Choroid plexus epithelial cell (primary cell): ENCODE results near the gene CDC45.
"Not testable (repeated sequence)": the region's sequence is repeated elsewhere in the genome, so short reads cannot be mapped to it uniquely, and the experiment has no call there.

Experiments
- DNase-seq: peaks from one replicate; pipeline ENCODE4 v3.0.0-alpha.2; 2010; ENCODE audit warnings: low read depth
- H3K4me3 ChIP-seq: 2 replicates; pipeline ENCODE4 v1.5.1; 2011; ENCODE audit warnings: low read depth, mild to moderate bottlenecking, control low read depth, low read length, moderate library complexity
- CTCF ChIP-seq: conservative IDR thresholded peaks from 2 replicates; pipeline ENCODE4 v1.5.1; 2011; ENCODE audit warnings: low read depth, mild to moderate bottlenecking, control low read depth, inconsistent platforms, low read length, moderate library complexity

Gene CDC45

DNA sequence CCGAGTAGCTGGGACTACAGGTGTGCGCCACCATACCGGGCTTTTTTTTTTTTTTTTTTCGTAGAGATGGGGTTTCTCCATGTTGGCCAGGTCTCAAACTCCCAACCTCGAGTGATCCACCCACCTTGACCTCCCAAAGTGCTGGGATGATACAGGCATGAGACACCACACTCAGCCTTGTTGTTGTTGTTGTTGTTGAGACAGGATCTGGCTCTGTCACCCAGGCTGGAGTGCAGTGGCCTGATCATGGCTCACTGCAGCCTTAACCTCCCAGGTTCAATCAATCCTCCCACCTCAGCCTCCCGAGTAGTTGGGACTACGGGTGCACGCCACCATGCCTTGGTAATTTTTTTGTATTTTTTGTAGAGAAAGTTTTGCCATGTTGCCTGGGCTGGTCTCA is 67.9 kb downstream of the CDC45 start:
- DNase-seq, result no peak
- TF ChIP-seq CTCF, result no peak
- no peak overlapping the region for H3K4me3 ChIP-seq

GRCh38 chr22:19548427-19548826 is 68.7 kb downstream of the CDC45 start:
- DNase-seq, H3K4me3 ChIP-seq: not testable (repeated sequence)

DNA sequence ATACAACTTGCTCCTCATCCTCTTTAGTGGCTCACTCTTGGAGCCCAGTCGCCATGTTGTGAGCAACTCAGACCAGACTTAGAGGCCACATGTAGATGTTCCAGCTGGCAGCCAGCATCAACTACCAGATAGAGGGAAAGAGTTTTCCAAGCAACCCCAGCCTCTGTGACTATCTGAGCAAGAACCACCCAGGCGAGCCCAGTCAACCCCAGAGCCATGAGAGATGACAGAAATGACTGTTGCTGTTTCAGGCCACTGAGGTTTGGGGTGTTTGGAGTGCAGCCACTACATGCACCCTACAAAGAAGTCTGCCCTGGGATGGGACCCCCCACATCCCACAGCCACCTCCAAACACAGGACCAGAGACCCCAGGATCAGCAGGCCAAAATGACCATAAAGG is 69.2 kb downstream of the CDC45 start:
- no peak for DNase-seq
- TF ChIP-seq CTCF, result no peak
- H3K4me3 ChIP-seq, result no peak overlapping the region

DNA sequence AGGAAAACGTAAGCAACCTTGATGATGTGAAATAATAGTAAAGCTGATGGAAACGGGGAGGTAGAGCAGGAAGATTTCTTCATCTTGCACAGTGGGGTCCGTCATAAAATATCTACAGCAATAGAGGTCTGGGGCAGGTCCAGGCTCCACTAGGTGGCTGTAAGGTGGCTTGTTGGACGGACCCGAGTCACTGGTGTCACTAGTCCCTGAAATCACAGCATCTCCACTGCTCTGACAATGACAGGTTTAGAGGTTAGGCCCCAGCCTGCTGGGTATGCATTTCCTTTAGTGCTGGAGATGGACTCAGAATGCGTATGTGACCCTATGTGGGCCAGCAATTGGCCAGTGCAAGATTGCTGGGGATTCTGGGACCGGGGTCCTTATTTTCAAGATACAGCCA is 69.7 kb downstream of the CDC45 start:
- no peak for DNase-seq
- TF ChIP-seq CTCF, result no peak
- H3K4me3 ChIP-seq, result no peak overlapping the region

DNA sequence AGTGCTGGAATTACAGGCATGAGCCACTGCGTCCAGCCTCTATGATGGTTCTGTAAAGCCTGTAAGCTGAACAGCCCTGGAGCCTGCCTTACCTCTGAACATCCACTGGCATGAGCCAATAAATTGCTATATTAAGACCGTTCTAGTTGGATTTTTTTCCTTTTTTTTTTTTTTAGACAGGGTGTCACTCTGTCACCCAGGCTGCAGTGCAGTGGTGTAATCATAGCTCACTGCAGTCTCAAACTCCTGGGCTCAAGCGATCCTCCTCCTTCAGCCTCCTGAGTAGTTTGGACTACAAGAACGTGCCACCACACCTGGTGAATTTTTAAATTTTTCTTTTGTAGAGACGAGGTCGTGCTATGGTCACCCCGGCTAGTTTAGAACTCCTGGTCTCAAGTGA is 70.7 kb downstream of the CDC45 start:
- TF ChIP-seq CTCF, result no peak
- no peak for DNase-seq
- H3K4me3 ChIP-seq, result no peak overlapping the region

GRCh38 chr22:19553201-19553600 is 73.5 kb downstream of the CDC45 start:
- DNase-seq, result no peak
- no peak for TF ChIP-seq CTCF
- H3K4me3 ChIP-seq, result no peak overlapping the region

DNA sequence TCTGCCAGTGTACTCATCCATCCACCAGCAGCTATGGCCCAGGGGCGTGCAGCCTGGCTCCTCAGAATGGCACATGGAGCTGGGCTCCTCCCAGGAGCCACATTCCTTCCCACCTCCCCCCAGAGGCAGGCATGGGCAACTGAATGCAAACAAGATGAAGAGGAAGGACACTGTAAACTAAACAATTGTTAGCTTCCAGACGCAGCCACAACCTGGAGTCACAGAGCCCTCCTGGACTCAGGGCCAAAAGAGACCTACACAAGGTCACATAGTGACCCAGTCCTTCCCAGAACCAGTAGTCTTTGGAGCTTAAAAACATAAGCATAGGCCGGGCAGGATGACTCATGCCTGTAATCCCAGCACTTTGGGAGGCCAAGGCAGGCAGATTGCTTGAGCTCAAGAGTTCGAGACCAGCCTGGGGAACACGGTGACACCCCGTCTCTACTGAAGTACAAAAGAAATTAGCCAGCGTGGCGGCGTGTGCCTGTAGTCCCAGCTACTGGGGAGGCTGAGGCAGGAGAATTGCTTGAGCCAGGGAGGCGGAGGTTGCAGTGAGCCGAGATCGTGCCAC is 75.2 kb downstream of the CDC45 start:
- TF ChIP-seq CTCF, result peak; percentile 58
- H3K4me3 ChIP-seq, result no peak overlapping the region
- DNase-seq, result peak; percentile 55
